ENCODE measurements around the gene ZNF143.

ZNF143 gene

GRCh38 chr11:9575260-9576240, 114.7 kb downstream of the ZNF143 start:
- DNase-seq (ENCODE audit: low read depth in 2 of 2), result no peak

DNA sequence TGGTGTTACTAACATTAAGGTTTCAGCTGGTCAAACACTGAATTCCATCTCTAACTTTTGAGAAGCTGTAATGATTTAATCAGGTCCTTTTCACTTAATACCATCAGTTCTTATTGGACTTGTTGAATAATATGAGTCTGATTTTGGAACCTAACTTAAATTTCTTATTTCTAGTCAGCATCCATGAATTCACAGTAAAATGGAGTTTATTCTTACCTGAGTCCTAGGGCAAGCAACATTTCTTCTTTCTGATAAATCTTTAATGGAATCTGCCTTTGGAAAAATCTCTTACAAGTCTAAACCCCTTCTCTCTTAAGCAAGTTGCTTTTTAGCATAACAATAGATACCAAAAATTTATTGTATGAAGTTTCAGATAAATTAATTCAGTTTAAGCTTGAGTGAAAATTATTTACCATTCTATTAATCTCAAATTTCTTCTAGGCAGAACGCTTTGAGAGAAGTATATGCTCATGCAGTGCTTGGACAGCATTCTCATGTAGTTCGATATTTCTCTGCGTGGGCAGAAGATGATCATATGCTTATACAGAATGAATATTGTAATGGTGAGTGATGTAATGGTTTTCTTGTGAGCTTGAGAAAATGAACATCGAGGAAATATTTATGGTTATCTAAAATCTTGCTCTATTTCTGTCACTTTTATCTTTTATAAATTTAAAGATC, 116.0 kb downstream of the ZNF143 start:
- DNase-seq (ENCODE audit: low read depth in 2 of 2), result no peak

DNA sequence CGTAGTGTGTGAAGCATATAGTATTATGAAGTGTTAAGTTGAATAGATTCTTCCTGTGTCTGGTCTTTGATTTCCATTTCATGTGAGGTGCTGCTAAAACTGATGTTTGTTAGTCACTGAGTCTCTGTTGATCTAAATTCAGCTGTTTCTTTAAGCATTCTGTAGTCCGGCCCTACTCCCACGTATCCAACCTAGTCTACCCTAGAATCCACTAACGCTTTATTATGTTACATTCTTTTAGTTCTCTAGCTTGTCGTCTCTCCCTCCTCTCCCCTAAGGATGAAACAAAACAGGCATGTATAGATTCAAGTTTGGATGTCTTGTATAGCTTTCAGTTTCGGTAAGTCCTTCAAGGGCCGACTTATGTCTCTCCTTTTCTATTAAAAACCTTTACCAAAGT, 116.7 kb downstream of the ZNF143 start:
- no peak for DNase-seq (ENCODE audit: low read depth in 2 of 2)

All from stimulated activated CD8-positive, alpha-beta memory T cell treated with anti-CD3 and anti-CD28 coated beads, Interleukin-7, amount 100 ng/mL, for 1 hour (primary cell).